HepG2 (cell line): Measurements from ENCODE around the gene ATP8B1. TPM values are rescaled to one million over a fixed set of nuclear protein-coding genes. Genes with fewer than 3 reads are reported as not detected.

Experiments
- ATAC-seq: fragments of 200-7000 bp; cut with Tn5 transposase; 3 replicates; pipeline ENCODE4 v1.9.1; 2020; ENCODE audit warnings: mild to moderate bottlenecking, moderate library complexity
- BruUV-seq: library from RNA; stranded (reverse); fragments of 400-500 nt; replicated peaks from 2 replicates; lab custom pipeline; 2021; lab: Mats Ljungman, UMichigan
- CTCF ChIA-PET: fragments of 300-600 bp; formaldehyde crosslinking; extraction: SDS; loops from one replicate; lab custom pipeline; 2021; ENCODE audit warnings: low total read pairs, inconsistent platforms, low intra/inter-chr PET ratio; lab: Yijun Ruan, JAX
- POLR2A ChIA-PET: fragments of 350-600 bp; sonication (Branson Sonifier 250); formaldehyde crosslinking; loops from one replicate; lab custom pipeline; 2020; ENCODE audit warnings: antibody characterized with exemption, inconsistent platforms; lab: Yijun Ruan, JAX
- DNase-seq: peaks from one replicate; pipeline ENCODE4 v3.0.0-alpha.2; 2015; ENCODE audit warnings: low spot score
- FAIRE-seq: peaks from 3 replicates; lab custom pipeline; 2011; peaks lifted over from hg19 to GRCh38; lab: Jason Lieb, UNC
- H2AFZ ChIP-seq: one replicate; pipeline ENCODE4 v1.6.1; 2011; ENCODE audit warnings: low read length, inconsistent platforms
- H3K27ac ChIP-seq: fragments of 300-600 bp; 3 replicates; pipeline ENCODE4 v1.8.0; 2011; ENCODE audit warnings: mixed run types, mild to moderate bottlenecking, mixed read lengths, low read length, inconsistent platforms; ENCODE audit not compliant: insufficient read depth; ENCODE audit errors: extremely low read length
- H3K27me3 ChIP-seq, 2 experiments: fragments of 200-600 bp in 1 of 2; 2 replicates in 1 of 2; 3 replicates in 1 of 2; pipeline versions ENCODE4 v1.6.0 to v1.8.0; 2011; ENCODE audit warnings: low read length in 2 of 2, mild to moderate bottlenecking in 2 of 2, moderate library complexity in 2 of 2, inconsistent platforms in 1 of 2; ENCODE audit not compliant: insufficient read depth in 2 of 2, control insufficient read depth in 1 of 2
- H3K36me3 ChIP-seq, 2 experiments: fragments of 200-600 bp in 1 of 2; replicated peaks in 1 of 2; 2 replicates in 1 of 2; 3 replicates in 1 of 2; pipeline versions ENCODE4 v1.5.1 to v1.8.0; 2011; ENCODE audit warnings: low read length in 2 of 2, inconsistent platforms in 1 of 2; ENCODE audit not compliant: insufficient read depth in 2 of 2, control insufficient read depth in 1 of 2
- H3K4me1 ChIP-seq: 2 replicates; pipeline ENCODE4 v1.5.1; 2012; ENCODE audit warnings: low read length, inconsistent platforms; ENCODE audit not compliant: insufficient read depth
- H3K4me2 ChIP-seq: 2 replicates; pipeline ENCODE4 v1.6.0; 2011; ENCODE audit warnings: low read depth, low read length, inconsistent platforms
- H3K4me3 ChIP-seq, 3 experiments: fragments of 200-600 bp in 1 of 3; sonication (generic), shearing (Covaris generic) in 1 of 3; replicated peaks in 1 of 3; 2 replicates each; pipeline ENCODE4 v1.5.1; 2011 to 2016; ENCODE audit warnings: low read length in 3 of 3, inconsistent platforms in 2 of 3, low read depth in 2 of 3, mild to moderate bottlenecking in 2 of 3, control low read depth in 1 of 3, mixed read lengths in 1 of 3; ENCODE audit not compliant: insufficient read depth in 1 of 3
- H3K79me2 ChIP-seq: one replicate; pipeline ENCODE4 v1.6.1; 2011; ENCODE audit warnings: low read length, inconsistent platforms; ENCODE audit not compliant: insufficient read depth
- H3K9ac ChIP-seq: 2 replicates; pipeline ENCODE4 v1.6.0; 2011; ENCODE audit warnings: mild to moderate bottlenecking, low read depth, low read length, inconsistent platforms; ENCODE audit not compliant: insufficient read depth
- H3K9me3 ChIP-seq: 2 replicates; pipeline ENCODE4 v1.5.1; 2012; ENCODE audit warnings: mild to moderate bottlenecking, low read length
- H4K20me1 ChIP-seq: 2 replicates; pipeline ENCODE4 v1.6.0; 2011; ENCODE audit warnings: inconsistent platforms, mild to moderate bottlenecking, low read length, moderate library complexity; ENCODE audit not compliant: insufficient read depth
- ATF5 ChIP-seq: sonication (generic); formaldehyde crosslinking; IDR thresholded peaks from 2 replicates; pipeline ENCODE4 v1.4.0; 2020; ENCODE audit warnings: mild to moderate bottlenecking, low read depth, missing genetic modification reagents
- ATF7 ChIP-seq, 2 experiments: fragments of 450-650 bp in 1 of 2; sonication (generic) in 1 of 2; formaldehyde crosslinking in 1 of 2; IDR thresholded peaks; 2 replicates each; pipeline versions ENCODE4 v1.4.0 to v1.6.1; 2016 to 2020; ENCODE audit warnings: antibody characterized with exemption in 1 of 2, mild to moderate bottlenecking in 1 of 2, missing genetic modification reagents in 1 of 2
- BCL6 ChIP-seq: IDR thresholded peaks from 2 replicates; pipeline ENCODE4 v1.6.1; 2016; ENCODE audit warnings: missing genetic modification reagents, missing compliant biosample characterization
- GFI1 ChIP-seq: sonication (generic); formaldehyde crosslinking; IDR thresholded peaks from 2 replicates; pipeline ENCODE4 v1.5.0; 2020; ENCODE audit warnings: missing genetic modification reagents, mild to moderate bottlenecking, borderline replicate concordance
- KDM1A ChIP-seq: IDR thresholded peaks from 2 replicates; pipeline ENCODE4 v1.6.1; 2016; ENCODE audit warnings: missing compliant biosample characterization
- REST ChIP-seq, 2 experiments: IDR thresholded peaks; 2 replicates each; pipeline ENCODE4 v1.6.1; 2011 to 2012; ENCODE audit warnings: low read length in 2 of 2, borderline replicate concordance in 1 of 2, low read depth in 1 of 2, mild to moderate bottlenecking in 1 of 2, moderate library complexity in 1 of 2
- TBL1XR1 ChIP-seq: fragments of 150-350 bp; IDR thresholded peaks from 2 replicates; pipeline ENCODE4 v1.6.1; 2014; ENCODE audit warnings: borderline replicate concordance, low read length; ENCODE audit not compliant: partially characterized antibody
- ZBTB25 ChIP-seq: IDR thresholded peaks from 2 replicates; pipeline ENCODE4 v1.6.1; 2018; ENCODE audit warnings: missing genetic modification reagents
- ZNF18 ChIP-seq: sonication (generic); formaldehyde crosslinking; IDR thresholded peaks from 2 replicates; pipeline ENCODE4 v1.8.0; 2022; ENCODE audit warnings: mild to moderate bottlenecking, missing genetic modification reagents; ENCODE audit not compliant: insufficient replicate concordance
- ZNF83 ChIP-seq: sonication (generic); formaldehyde crosslinking; IDR thresholded peaks from 2 replicates; pipeline ENCODE4 v1.4.0; 2020; ENCODE audit warnings: missing genetic modification reagents, mild to moderate bottlenecking, borderline replicate concordance
- WGBS: methylation state at CpG from one replicate; pipeline ENCODE4 v1.1.6; 2017; ENCODE audit warnings: low lambda C conversion rate; 5-methylcytosine and 5-hydroxymethylcytosine counted together
- in situ Hi-C: cut with HindIII; loops from 2 replicates; pipeline ENCODE4 v1.10.0; 2017; ENCODE audit warnings: low pct_unique_long_range_greater_than_20kb; ENCODE audit not compliant: extremely low pct_ligation_motif_present
- intact Hi-C: fragments of 100-400 bp; cut with micrococcal nuclease; formaldehyde crosslinking; loops from one replicate; pipeline ENCODE4 v1.10.0; 2022; ENCODE audit not compliant: unreplicated experiment
- polyA plus RNA-seq, 8 experiments: library from polyadenylated mRNA; depleted of rRNA in 3 of 8; stranded (reverse) in 7 of 8; unstranded in 1 of 8; fragments of >200 nt; fragmentation: Illumina TruSeq in 4 of 8; extraction: Trizol in 4 of 8; gene quantifications; 2 replicates each; pipeline versions ENCODE4 v1.2.1 to v1.2.3, GENCODE V29; 2011 to 2016; ENCODE audit warnings: low read depth in 4 of 8, missing spikeins in 1 of 8, mixed read lengths in 1 of 8; ENCODE audit not compliant: insufficient read depth in 1 of 8
- total RNA-seq, 5 experiments: library from RNA; depleted of rRNA; stranded (reverse); fragments of >200 nt; fragmentation: Illumina TruSeq; extraction: Trizol; gene quantifications; 2 replicates each; pipeline ENCODE4 v1.2.3, GENCODE V29; 2016; ENCODE audit warnings: low read depth in 1 of 5

ATP8B1 gene
- total and polyA plus RNA-seq, 2 of the 13 experiments (the other 11 are each of a cell fraction or from before 2014, with no cell fraction given): 2.8 to 4.0 TPM

GRCh38 chr18:57716549-57716948 lies 86.6 kb downstream of the ATP8B1 start:
- ATAC-seq (no peak), FAIRE-seq (no peak), DNase-seq (no peak)
- no peak overlapping the region for H2AFZ ChIP-seq
- H3K4me2 ChIP-seq: no peak overlapping the region
- no peak overlapping the region for H3K27ac ChIP-seq
- H3K4me1 ChIP-seq: peaks cover 17% of the 10 kb centered on the region
- in situ Hi-C loops: no loop called here
- no peak overlapping the region for H3K9ac ChIP-seq
- intact Hi-C loops: no loop called here
- no peaks in the 10 kb centered on the region for H4K20me1 ChIP-seq
- ChIA-PET POLR2A (no interaction called here), CTCF (no interaction called here)
- H3K27me3 ChIP-seq: no peaks in the 10 kb centered on the region
- 61% methylated on average over 3 of the region's 3 CpGs for WGBS
- H3K36me3 ChIP-seq: no peaks in the 10 kb centered on the region
- no peaks in the 10 kb centered on the region for H3K79me2 ChIP-seq
- peak in 1 of 2 experiments; percentile 84; a peak in 3 of 4 replicates for TF ChIP-seq REST (IDR thresholded peaks at IDR 0.05; ENCODE audit: borderline replicate concordance in 1 of 2, low read depth in 1 of 2, low read length in 2 of 2)
- no peak for TF ChIP-seq KDM1A (CRISPR knock-in tag)
- no peak overlapping the region for H3K4me3 ChIP-seq
- no peaks in the 10 kb centered on the region for H3K9me3 ChIP-seq
- BruUV-seq: no TSS peak

GRCh38 chr18:57715671-57716070 lies 87.4 kb downstream of the ATP8B1 start:
- WGBS: 79% methylated on average over 1 of the region's 1 CpG
- Histone ChIP-seq H3K9ac (no peak overlapping the region), H3K79me2 (no peaks in the 10 kb centered on the region), H3K36me3 (no peaks in the 10 kb centered on the region), H4K20me1 (no peaks in the 10 kb centered on the region), H3K27me3 (no peaks in the 10 kb centered on the region), H3K9me3 (no peaks in the 10 kb centered on the region), H3K27ac (no peak overlapping the region), H2AFZ (no peak overlapping the region), H3K4me3 (no peak overlapping the region), H3K4me2 (no peak overlapping the region), H3K4me1 (peaks cover 26% of the 10 kb centered on the region)
- intact Hi-C loops: no loop called here
- no TSS peak for BruUV-seq
- DNase-seq: no peak
- ChIA-PET POLR2A (no interaction called here), CTCF (no interaction called here)
- FAIRE-seq: no peak
- in situ Hi-C loops: no loop called here
- no peak for ATAC-seq
- TF ChIP-seq ZNF18 (CRISPR knock-in tag) (no peak), GFI1 (CRISPR knock-in tag) (no peak), ZBTB25 (no peak), BCL6 (CRISPR knock-in tag) (no peak), ATF5 (CRISPR knock-in tag) (no peak), TBL1XR1 (no peak), ATF7 (IDR thresholded peaks at IDR 0.05) (no peak), ATF7 (CRISPR knock-in tag; IDR thresholded peaks at IDR 0.05) (no peak), ZNF83 (no peak)
